ENCODE measurements around the gene CCDC59. TPM values are rescaled to one million over a fixed set of nuclear protein-coding genes. Genes with fewer than 3 reads are reported as not detected.
A peak's percentile ranks its signal among the peaks of the same experiment; 100 is the strongest.

Gene CCDC59
- total RNA-seq: 42.2 TPM

GRCh38 chr12:82358200-82359114 is at the start of gene CCDC59, which contains the start of gene METTL25:
CCDC59 (minus strand) TSS chr12:82358387; CDS start chr12:82358376, 11 bp downstream.
METTL25 (plus strand) TSS chr12:82358529; CDS start chr12:82358566, 37 bp downstream.
- Histone ChIP-seq H3K9me3 (no peaks in the 10 kb centered on the region), H3K27ac (peak within 1 kb of the TSS; percentile 90), H3K4me1 (peaks cover 49% of the 10 kb centered on the region), H3K36me3 (peaks cover 0 to 26% of the 10 kb centered on the region in 2 donors), H3K27me3 (no peaks in the 10 kb centered on the region), H3K4me3 (peak within 1 kb of the TSS; percentile 58 to 80)
- intact Hi-C loops (cut with DNase I): no loop called here
- DNase-seq (ENCODE audit: extremely low spot score in 2 of 2): peak; percentile 97 to 99
- TF ChIP-seq POLR2AphosphoS5 (IDR thresholded peaks at IDR 0.05; ENCODE audit: insufficient read depth in 1 of 2, low read depth in 1 of 2) (peak; percentile 95 to 97), CTCF (IDR thresholded peaks at IDR 0.05) (peak; percentile 78 to 98 (median 90)), POLR2A (IDR thresholded peaks at IDR 0.05) (peak in 1 of 2 donors; percentile 50)

- Histone ChIP-seq H3K4me1 (no peaks in the 10 kb centered on the region), H3K27me3 (no peaks in the 10 kb centered on the region), H3K36me3 (no peaks in the 10 kb centered on the region), H3K4me3 (no peak overlapping the region), H3K27ac (no peak overlapping the region), H3K9me3 (no peaks in the 10 kb centered on the region)
- no peak for TF ChIP-seq POLR2AphosphoS5 (IDR thresholded peaks at IDR 0.05; ENCODE audit: insufficient read depth in 1 of 2, low read depth in 1 of 2)
- no peak for TF ChIP-seq POLR2A (IDR thresholded peaks at IDR 0.05)
- no peak for TF ChIP-seq CTCF (IDR thresholded peaks at IDR 0.05)
- intact Hi-C loops (cut with DNase I): no loop called here
- DNase-seq (ENCODE audit: extremely low spot score in 2 of 2): no peak
Measured at GRCh38 chr12:82407481-82407880, 49.3 kb upstream of the CCDC59 start.

GRCh38 chr12:82406651-82407050 is 48.5 kb upstream of the CCDC59 start:
- Histone ChIP-seq H3K27me3 (no peaks in the 10 kb centered on the region), H3K4me1 (no peaks in the 10 kb centered on the region), H3K36me3 (no peaks in the 10 kb centered on the region), H3K4me3 (no peak overlapping the region), H3K27ac (no peak overlapping the region), H3K9me3 (no peaks in the 10 kb centered on the region)
- intact Hi-C loops (cut with DNase I): no loop called here
- TF ChIP-seq POLR2AphosphoS5 (IDR thresholded peaks at IDR 0.05; ENCODE audit: insufficient read depth in 1 of 2, low read depth in 1 of 2): no peak
- no peak for TF ChIP-seq CTCF (IDR thresholded peaks at IDR 0.05)
- no peak for TF ChIP-seq POLR2A (IDR thresholded peaks at IDR 0.05)
- no peak for DNase-seq (ENCODE audit: extremely low spot score in 2 of 2)

- no peaks in the 10 kb centered on the region for H3K9me3 ChIP-seq
- no peak overlapping the region for H3K4me3 ChIP-seq
- no peak for DNase-seq (ENCODE audit: extremely low spot score in 2 of 2)
- TF ChIP-seq POLR2A (IDR thresholded peaks at IDR 0.05) (no peak), CTCF (IDR thresholded peaks at IDR 0.05) (no peak), POLR2AphosphoS5 (IDR thresholded peaks at IDR 0.05; ENCODE audit: insufficient read depth in 1 of 2, low read depth in 1 of 2) (no peak)
- peaks cover 0 to 13% of the 10 kb centered on the region in 2 donors for H3K36me3 ChIP-seq
- no peaks in the 10 kb centered on the region for H3K27me3 ChIP-seq
- H3K4me1 ChIP-seq: no peaks in the 10 kb centered on the region
- no peak overlapping the region for H3K27ac ChIP-seq
- intact Hi-C loops (cut with DNase I): no loop called here
Measured at GRCh38 chr12:82400819-82401218, 42.6 kb upstream of the CCDC59 start.

GRCh38 chr12:82398879-82399278 is 40.7 kb upstream of the CCDC59 start:
- intact Hi-C loops (cut with DNase I): no loop called here
- no peak overlapping the region for H3K27ac ChIP-seq
- no peaks in the 10 kb centered on the region for H3K9me3 ChIP-seq
- DNase-seq (ENCODE audit: extremely low spot score in 2 of 2): no peak
- no peaks in the 10 kb centered on the region for H3K27me3 ChIP-seq
- H3K4me1 ChIP-seq: no peaks in the 10 kb centered on the region
- TF ChIP-seq POLR2AphosphoS5 (IDR thresholded peaks at IDR 0.05; ENCODE audit: insufficient read depth in 1 of 2, low read depth in 1 of 2): no peak
- TF ChIP-seq POLR2A (IDR thresholded peaks at IDR 0.05): no peak
- no peak for TF ChIP-seq CTCF (IDR thresholded peaks at IDR 0.05)
- H3K4me3 ChIP-seq: no peak overlapping the region
- peaks cover 0 to 16% of the 10 kb centered on the region in 2 donors for H3K36me3 ChIP-seq
